A673 (cell line): ENCODE measurements around the gene SVBP.

Experiments
- CTCF ChIP-seq: fragments of 300-800, 200-600 bp; sonication (generic); conservative IDR thresholded peaks from 2 replicates; pipeline ENCODE4 v1.5.1; 2017; ENCODE audit warnings: low read depth, mild to moderate bottlenecking, antibody characterized with exemption, low read length, moderate library complexity, mixed read lengths
- EZH2 ChIP-seq: fragments of 200-600 bp; sonication (generic); IDR thresholded peaks from 2 replicates; pipeline ENCODE4 v1.6.1; 2017; ENCODE audit warnings: borderline replicate concordance, low read depth, mild to moderate bottlenecking, mixed read lengths, antibody characterized with exemption, low read length; ENCODE audit not compliant: poor library complexity, severe bottlenecking

- TF ChIP-seq CTCF (no peak), EZH2 (no peak)
Observed at GRCh38 chr1:42820813-42821212, 3.6 kb upstream of the SVBP start.
